ENCODE results near the gene FKBP1A.

- no peak for TF ChIP-seq POLR2AphosphoS5 (IDR thresholded peaks at IDR 0.05; ENCODE audit: low read depth)
- TF ChIP-seq CTCF (IDR thresholded peaks at IDR 0.05; ENCODE audit: insufficient read depth, low read length): no peak
These were observed 27.2 kb upstream of the FKBP1A start for GRCh38 chr20:1420066-1420465.
